ENCODE measurements around the gene PTPN2. TPM values are rescaled to one million over a fixed set of nuclear protein-coding genes. Genes with fewer than 3 reads are reported as not detected.
"Not testable (repeated sequence)": the region's sequence is repeated elsewhere in the genome, so short reads cannot be mapped to it uniquely, and the experiment has no call there.

The PTPN2 gene
- total RNA-seq, 1 donor from 2014 or later = 76.7 TPM

DNA sequence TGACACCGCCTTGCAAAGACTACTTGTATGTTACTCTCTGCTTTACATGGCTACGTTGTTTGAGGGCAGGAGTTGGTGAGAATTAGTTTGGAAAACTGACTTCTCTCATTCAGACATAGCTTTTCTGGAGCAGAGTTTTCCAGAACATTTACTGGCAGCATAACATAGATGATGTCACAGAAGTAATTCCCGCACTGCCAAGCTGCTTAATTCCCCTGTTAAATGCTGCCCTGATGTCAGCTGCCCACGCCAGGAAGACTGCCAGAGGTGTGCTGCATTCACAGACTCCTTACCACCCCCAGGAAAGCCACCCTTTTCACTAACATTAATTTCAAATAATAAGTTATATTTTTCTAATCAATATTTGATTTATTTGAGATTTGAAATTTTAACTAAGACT, 24.7 kb upstream of the PTPN2 start:
- intact Hi-C loops (cut with micrococcal nuclease) = no loop called here
- Mint-ChIP-seq H3K27me3 (ENCODE audit: insufficient read depth) (peaks cover 27% of the 10 kb centered on the region), H3K27ac (no peak overlapping the region), H3K4me1 (ENCODE audit: low read depth) (peaks cover 7% of the 10 kb centered on the region), H3K36me3 (ENCODE audit: low read depth) (no peaks in the 10 kb centered on the region), H3K9me3 (peaks cover 5% of the 10 kb centered on the region), H3K4me3 (no peak overlapping the region)
- no peak for DNase-seq (ENCODE audit: low spot score)

DNA sequence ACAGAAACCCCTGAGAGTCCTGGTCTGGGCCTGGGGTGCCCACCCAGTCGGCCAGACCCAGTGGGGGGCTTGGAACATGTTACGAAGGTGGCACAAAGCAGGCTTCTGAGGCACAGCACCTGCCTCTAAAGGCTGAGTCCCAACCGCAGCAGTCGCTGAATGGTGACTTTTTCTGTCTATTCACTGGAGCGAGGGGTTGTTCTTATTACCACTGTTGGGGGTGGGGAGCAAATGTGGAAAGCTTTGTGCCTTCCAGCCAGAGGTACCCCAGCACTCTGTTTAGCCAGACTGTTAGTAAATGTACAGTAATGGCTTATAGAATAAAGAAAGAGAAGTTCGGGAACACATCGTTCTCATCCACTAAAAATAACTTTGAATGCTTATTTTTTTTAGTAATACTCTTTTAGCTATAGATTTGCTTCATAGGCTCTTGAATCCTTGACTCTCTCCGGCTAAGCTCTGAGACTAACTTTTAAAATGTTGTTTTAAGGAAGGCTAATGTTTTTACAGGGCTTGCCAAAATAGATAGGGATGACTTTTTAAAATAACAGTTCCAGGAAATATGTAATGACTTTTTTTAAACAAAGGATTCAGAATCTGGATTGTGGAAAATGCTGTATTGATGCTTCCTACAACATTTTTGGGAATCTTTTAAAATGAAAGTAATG, 23.4 kb upstream of the PTPN2 start:
- peaks cover 20% of the 10 kb centered on the region for H3K27me3 Mint-ChIP-seq (ENCODE audit: insufficient read depth)
- H3K4me3 Mint-ChIP-seq = no peak overlapping the region
- no peaks in the 10 kb centered on the region for H3K36me3 Mint-ChIP-seq (ENCODE audit: low read depth)
- peaks cover 9% of the 10 kb centered on the region for H3K4me1 Mint-ChIP-seq (ENCODE audit: low read depth)
- no peak overlapping the region for H3K27ac Mint-ChIP-seq
- H3K9me3 Mint-ChIP-seq = no peaks in the 10 kb centered on the region
- no peak for DNase-seq (ENCODE audit: low spot score)
- intact Hi-C loops (cut with micrococcal nuclease) = no loop called here

DNA sequence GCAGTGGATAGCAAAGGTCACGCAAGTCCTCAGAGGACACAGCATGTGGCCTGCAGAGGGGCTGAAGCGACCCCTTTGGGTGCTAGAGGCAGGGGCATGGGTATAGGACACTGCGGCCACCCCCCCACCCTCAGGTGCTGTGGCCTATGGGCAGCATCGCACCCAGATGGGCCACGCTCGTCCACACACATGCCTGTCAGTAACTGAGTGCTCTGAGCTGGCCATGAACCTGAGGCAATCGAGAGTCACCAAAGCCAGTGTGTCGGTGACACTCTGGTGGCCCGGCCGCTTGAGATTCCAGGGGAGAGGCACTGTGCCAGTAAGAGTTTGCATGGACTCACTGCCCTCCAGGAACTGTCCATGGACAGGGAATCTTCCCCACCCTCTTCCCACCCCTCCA, 22.7 kb upstream of the PTPN2 start:
- Mint-ChIP-seq H3K4me1 (ENCODE audit: low read depth) (peaks cover 9% of the 10 kb centered on the region), H3K36me3 (ENCODE audit: low read depth) (no peaks in the 10 kb centered on the region), H3K9me3 (no peaks in the 10 kb centered on the region), H3K27ac (no peak overlapping the region), H3K27me3 (ENCODE audit: insufficient read depth) (peaks cover 23% of the 10 kb centered on the region), H3K4me3 (no peak overlapping the region)
- intact Hi-C loops (cut with micrococcal nuclease) = no loop called here
- no peak for DNase-seq (ENCODE audit: low spot score)

DNA sequence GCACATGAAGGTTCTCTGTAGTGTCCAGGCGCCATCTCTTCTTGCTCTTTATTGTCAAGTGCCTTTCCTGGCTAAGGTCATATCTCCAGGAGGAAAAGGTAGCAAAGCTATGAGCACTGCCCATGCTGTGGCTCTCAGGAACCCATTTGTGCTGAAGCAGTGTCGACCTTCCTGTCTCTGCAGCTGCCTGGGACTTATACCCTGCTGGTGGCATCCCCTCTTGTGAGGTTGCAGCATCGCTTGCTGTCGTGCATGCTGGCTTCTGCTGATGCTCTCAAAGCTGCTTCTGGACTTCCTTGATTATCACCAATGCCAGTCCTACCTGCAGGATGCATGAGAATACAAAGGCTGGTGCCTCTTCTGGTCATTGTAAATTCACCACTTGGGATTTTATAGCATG, 22.1 kb upstream of the PTPN2 start:
- intact Hi-C loops (cut with micrococcal nuclease) = no loop called here
- Mint-ChIP-seq H3K4me1 (ENCODE audit: low read depth) (peaks cover 9% of the 10 kb centered on the region), H3K9me3 (no peaks in the 10 kb centered on the region), H3K27ac (no peak overlapping the region), H3K36me3 (ENCODE audit: low read depth) (no peaks in the 10 kb centered on the region), H3K4me3 (no peak overlapping the region), H3K27me3 (ENCODE audit: insufficient read depth) (peaks cover 25% of the 10 kb centered on the region)
- DNase-seq (ENCODE audit: low spot score) = no peak

DNA sequence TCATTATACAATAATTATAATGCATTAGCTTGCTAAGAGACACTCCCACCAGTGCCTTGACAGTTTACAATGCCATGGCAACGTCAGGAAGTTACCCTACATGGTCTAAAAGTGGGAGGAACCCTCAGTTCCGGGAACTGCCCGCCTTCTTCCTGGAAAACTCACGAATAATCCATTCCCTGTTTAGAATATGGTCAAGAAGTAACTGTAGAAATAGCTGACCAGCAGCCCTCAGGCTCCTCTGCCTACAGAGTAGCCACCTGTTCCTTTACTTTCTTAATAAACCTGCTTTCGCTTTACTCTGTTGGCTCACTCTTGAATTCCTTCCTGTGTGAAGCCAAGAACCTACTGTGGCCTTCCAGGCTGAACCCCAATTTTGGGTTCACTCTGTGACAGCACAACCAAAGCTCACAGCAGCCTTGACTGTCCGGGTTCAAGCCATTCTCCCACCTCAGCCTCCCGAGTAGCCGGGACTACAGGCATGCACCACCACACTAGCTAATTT, 20.0 kb upstream of the PTPN2 start:
- Mint-ChIP-seq H3K27ac (peak overlapping the region; percentile 82), H3K9me3 (no peaks in the 10 kb centered on the region), H3K4me3 (no peak overlapping the region), H3K27me3 (ENCODE audit: insufficient read depth) (peaks cover 25% of the 10 kb centered on the region), H3K36me3 (ENCODE audit: low read depth) (no peaks in the 10 kb centered on the region), H3K4me1 (ENCODE audit: low read depth) (peaks cover 9% of the 10 kb centered on the region)
- DNase-seq (ENCODE audit: low spot score) = peak; percentile 51
- intact Hi-C loops (cut with micrococcal nuclease) = no loop called here

DNA sequence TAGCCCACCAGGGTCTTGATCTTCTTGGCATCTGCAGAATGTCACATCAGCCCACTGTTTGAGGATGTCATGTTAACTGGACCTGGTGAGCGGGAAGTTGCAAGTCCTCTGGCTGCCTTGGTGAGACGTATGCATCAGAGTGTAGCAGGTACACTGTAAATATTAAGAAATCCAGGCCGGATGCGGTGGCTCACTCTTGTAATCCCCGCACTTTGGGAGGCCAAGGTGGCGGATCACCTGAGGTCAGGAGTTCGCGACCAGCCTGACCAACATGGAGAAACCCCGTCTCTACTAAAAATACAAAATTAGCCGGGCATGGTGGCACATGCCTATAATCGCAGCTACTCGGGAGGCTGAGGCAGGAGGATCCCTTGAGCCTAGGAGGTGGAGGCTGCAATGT, 17.2 kb upstream of the PTPN2 start:
- H3K36me3 Mint-ChIP-seq (ENCODE audit: low read depth); H3K27ac Mint-ChIP-seq; DNase-seq (ENCODE audit: low spot score); H3K9me3 Mint-ChIP-seq; H3K4me1 Mint-ChIP-seq (ENCODE audit: low read depth); intact Hi-C loops (cut with micrococcal nuclease); H3K4me3 Mint-ChIP-seq: not testable (repeated sequence)
- H3K27me3 Mint-ChIP-seq (ENCODE audit: insufficient read depth) = peaks cover 25% of the 10 kb centered on the region

DNA sequence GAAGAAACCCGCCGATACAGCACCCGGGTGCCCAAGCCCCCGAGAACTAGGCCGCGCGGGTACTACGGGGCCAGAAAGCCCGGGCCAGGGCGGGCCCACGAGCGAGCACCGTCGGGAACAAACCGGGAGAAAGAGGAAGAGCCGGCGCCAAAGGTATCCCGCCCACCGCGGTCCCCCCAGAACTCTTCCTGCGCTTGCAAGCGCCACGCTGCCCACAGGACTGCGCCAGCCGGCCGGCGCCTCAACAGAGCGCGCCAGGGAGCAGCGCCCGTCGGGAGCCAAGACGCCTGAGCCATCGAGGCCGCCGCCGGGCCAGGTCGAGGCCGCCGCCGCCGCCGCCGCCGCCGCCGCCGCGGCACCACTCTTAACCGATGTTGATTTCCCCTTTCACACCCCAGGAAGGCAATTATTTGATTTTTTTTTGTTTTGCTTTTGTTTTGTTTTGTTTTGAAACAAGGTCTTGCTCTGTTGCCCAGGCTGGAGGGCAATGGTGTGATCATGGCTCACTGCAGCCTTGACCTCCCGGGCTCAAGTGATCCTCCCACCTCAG, 12.8 kb upstream of the PTPN2 start:
- H3K9me3 Mint-ChIP-seq; H3K27ac Mint-ChIP-seq; DNase-seq (ENCODE audit: low spot score); H3K36me3 Mint-ChIP-seq (ENCODE audit: low read depth); intact Hi-C loops (cut with micrococcal nuclease): not testable (repeated sequence)
- Mint-ChIP-seq H3K4me1 (ENCODE audit: low read depth) (peaks cover 22% of the 10 kb centered on the region), H3K27me3 (ENCODE audit: insufficient read depth) (peaks cover 31% of the 10 kb centered on the region), H3K4me3 (peak overlapping the region; percentile 65)

DNA sequence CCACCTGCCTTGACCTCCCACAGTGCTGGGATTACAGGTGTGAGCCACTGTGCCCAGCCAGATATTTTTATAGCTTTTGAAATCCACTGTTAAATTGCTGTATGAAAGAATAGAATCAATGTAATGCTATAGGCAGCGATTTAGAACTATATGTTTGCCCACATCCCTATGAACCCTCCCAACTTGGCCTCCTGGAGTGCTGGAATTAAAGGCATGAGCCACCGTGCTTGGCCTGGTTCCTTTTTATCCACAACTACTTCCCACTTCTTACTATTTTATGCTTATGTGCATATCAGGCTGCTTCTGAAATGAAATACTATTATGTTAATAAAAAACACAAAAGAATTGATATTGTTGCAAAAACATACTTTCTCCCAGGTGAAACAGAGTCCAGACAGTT, 11.6 kb upstream of the PTPN2 start:
- intact Hi-C loops (cut with micrococcal nuclease) = no loop called here
- Mint-ChIP-seq H3K4me3 (no peak overlapping the region), H3K27me3 (ENCODE audit: insufficient read depth) (peaks cover 28% of the 10 kb centered on the region), H3K36me3 (ENCODE audit: low read depth) (no peaks in the 10 kb centered on the region), H3K9me3 (peaks cover 2% of the 10 kb centered on the region), H3K27ac (no peak overlapping the region), H3K4me1 (ENCODE audit: low read depth) (peaks cover 22% of the 10 kb centered on the region)
- DNase-seq (ENCODE audit: low spot score) = no peak

DNA sequence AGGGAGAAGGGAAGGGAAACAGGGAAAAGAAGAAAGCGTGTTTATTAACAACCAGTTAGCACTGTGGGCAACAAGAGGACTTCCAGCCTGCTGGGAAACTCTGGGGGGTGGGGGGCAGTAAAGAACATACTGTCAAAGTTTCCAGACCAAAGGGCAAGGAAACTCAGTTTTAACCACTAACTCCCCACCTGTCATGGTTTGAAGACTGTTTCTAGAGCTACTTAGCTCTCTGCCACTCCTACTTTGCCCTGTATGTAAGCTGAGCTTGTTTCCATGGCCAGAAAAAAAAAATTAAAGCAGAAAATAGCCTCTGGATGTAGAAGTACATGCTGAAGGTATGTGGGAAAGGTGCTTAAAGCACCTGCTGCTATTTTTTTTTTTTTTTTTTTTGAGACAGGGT, 11.0 kb upstream of the PTPN2 start:
- no peak for DNase-seq (ENCODE audit: low spot score)
- H3K9me3 Mint-ChIP-seq = peaks cover 6% of the 10 kb centered on the region
- peaks cover 22% of the 10 kb centered on the region for H3K4me1 Mint-ChIP-seq (ENCODE audit: low read depth)
- intact Hi-C loops (cut with micrococcal nuclease) = no loop called here
- H3K27me3 Mint-ChIP-seq (ENCODE audit: insufficient read depth) = peaks cover 28% of the 10 kb centered on the region
- H3K4me3 Mint-ChIP-seq = no peak overlapping the region
- H3K36me3 Mint-ChIP-seq (ENCODE audit: low read depth) = peaks cover 3% of the 10 kb centered on the region
- no peak overlapping the region for H3K27ac Mint-ChIP-seq

DNA sequence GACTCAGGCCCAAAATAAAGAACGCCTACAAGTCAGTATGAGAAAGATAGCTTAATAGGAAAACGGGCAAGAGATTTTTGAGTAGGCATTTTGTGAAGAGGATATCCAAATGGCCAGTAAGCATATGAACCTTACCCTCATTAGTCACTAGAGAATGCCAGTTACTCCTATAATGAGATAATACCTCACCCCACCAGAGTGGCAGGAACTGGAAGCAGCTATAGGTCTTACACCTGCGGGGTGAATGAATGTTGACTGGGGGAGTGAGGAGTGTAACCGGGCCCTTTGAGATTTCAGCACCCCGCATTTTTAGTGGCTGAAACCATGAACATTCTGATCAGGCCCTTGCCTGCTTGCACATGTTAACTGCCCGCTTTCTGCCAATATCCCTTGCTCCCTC, 7.5 kb upstream of the PTPN2 start:
- peaks cover 4% of the 10 kb centered on the region for H3K36me3 Mint-ChIP-seq (ENCODE audit: low read depth)
- no peak for DNase-seq (ENCODE audit: low spot score)
- peaks cover 10% of the 10 kb centered on the region for H3K27me3 Mint-ChIP-seq (ENCODE audit: insufficient read depth)
- H3K4me3 Mint-ChIP-seq = no peak overlapping the region
- H3K27ac Mint-ChIP-seq = no peak overlapping the region
- peaks cover 30% of the 10 kb centered on the region for H3K4me1 Mint-ChIP-seq (ENCODE audit: low read depth)
- peaks cover 6% of the 10 kb centered on the region for H3K9me3 Mint-ChIP-seq
- intact Hi-C loops (cut with micrococcal nuclease) = loop anchor here (5.0 kb wide), 1 partner anchor 984 kb away; the partner anchor contains the start of gene MPPE1

DNA sequence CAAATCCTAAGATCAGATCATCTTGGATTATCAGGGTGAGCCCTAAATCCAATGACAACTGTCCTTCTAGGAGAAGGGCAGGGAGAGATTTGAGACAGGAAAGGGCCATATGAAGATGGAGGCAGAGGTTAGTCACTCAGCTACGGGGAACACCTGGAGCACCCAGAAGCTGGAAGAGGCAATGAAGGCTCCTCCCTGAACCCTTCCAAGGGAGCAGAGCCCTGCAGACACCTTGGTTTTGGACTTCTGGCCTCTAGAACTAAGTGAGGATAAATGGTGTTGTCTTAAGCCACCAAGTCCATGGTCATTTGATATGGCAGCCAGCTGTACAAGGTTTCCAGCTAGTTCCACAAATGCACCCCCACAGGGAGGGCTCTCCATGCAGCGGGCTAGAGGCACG, 6.9 kb upstream of the PTPN2 start:
- Mint-ChIP-seq H3K4me1 (ENCODE audit: low read depth) (peaks cover 32% of the 10 kb centered on the region), H3K27me3 (ENCODE audit: insufficient read depth) (peaks cover 10% of the 10 kb centered on the region), H3K27ac (no peak overlapping the region), H3K4me3 (no peak overlapping the region), H3K36me3 (ENCODE audit: low read depth) (peaks cover 8% of the 10 kb centered on the region), H3K9me3 (peaks cover 6% of the 10 kb centered on the region)
- DNase-seq (ENCODE audit: low spot score) = no peak
- intact Hi-C loops (cut with micrococcal nuclease) = loop anchor here (5.0 kb wide), 1 partner anchor 984 kb away; the partner anchor contains the start of gene MPPE1

DNA sequence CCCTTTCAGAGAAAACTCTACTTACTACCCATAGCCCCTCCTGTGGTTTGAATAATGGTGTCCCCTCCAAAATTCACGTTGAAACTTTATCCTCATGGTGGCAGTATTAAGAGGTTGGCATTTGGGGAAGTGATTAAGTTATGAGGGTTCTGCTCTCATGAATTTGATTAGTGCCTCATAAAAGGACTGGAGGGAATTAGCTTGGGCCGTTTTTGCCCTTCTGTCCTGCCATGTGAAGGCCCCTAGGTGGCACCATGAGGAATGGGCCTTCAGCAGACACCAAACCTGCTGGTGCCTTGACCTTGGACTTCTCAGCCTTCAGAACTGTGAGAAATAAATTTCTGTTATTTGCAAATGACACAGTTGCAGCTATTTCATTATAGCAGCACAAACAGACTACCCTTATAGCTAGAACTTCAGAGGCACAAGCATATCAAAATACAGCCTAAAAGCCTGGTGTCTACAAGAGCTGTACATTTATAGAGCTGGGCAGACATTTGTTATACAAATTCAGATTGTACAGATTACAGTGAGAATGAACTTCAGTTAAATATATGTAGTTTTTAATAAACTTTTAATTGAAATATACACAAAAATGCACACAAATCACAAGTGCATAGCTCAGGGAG, 2.6 kb upstream of the PTPN2 start:
- Mint-ChIP-seq H3K27ac (peak overlapping the region; percentile 1), H3K36me3 (ENCODE audit: low read depth) (peaks cover 10% of the 10 kb centered on the region), H3K27me3 (ENCODE audit: insufficient read depth) (no peaks in the 10 kb centered on the region), H3K4me3 (no peak overlapping the region), H3K9me3 (peaks cover 6% of the 10 kb centered on the region), H3K4me1 (ENCODE audit: low read depth) (peaks cover 42% of the 10 kb centered on the region)
- no peak for DNase-seq (ENCODE audit: low spot score)
- intact Hi-C loops (cut with micrococcal nuclease) = no loop called here

DNA sequence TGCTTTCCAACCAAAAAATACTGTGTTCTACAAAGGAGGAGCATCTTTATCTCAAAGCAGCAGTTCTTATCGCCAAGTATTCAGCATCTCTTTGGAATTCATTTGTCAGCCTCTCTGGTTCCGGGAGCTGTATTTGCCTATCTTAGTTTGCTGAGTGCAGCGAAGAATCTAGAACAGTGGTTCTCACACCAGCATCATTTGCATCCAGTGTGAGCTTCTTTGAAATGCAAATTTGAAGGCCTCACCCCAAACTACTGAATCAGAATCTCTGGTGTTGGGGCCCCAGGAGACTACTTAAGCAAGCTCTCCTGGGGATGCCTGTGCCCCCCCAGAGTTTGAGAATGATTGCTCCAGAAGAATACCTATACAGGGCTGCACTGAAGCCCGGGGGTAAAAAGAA, 1.5 kb upstream of the PTPN2 start:
- DNase-seq (ENCODE audit: low spot score) = no peak
- Mint-ChIP-seq H3K36me3 (ENCODE audit: low read depth) (peaks cover 15% of the 10 kb centered on the region), H3K9me3 (peaks cover 3% of the 10 kb centered on the region), H3K27me3 (ENCODE audit: insufficient read depth) (no peaks in the 10 kb centered on the region), H3K4me1 (ENCODE audit: low read depth) (peaks cover 53% of the 10 kb centered on the region), H3K4me3 (peak overlapping the region; percentile 91), H3K27ac (peak overlapping the region; percentile 40)
- intact Hi-C loops (cut with micrococcal nuclease) = no loop called here
